GM21576 (cell line): ENCODE measurements around the gene WDR87.
"Not testable (repeated sequence)": the region's sequence is repeated elsewhere in the genome, so short reads cannot be mapped to it uniquely, and the experiment has no call there.

Experiments
- ATAC-seq: cut with Tn5 transposase; IDR thresholded peaks from one replicate; pipeline ENCODE4 v1.9.1; 2021; ENCODE audit warnings: mild to moderate bottlenecking, moderate library complexity; ENCODE audit not compliant: unreplicated experiment

WDR87 gene

GRCh38 chr19:37931881-37932655, 25.7 kb upstream of the WDR87 start:
- ATAC-seq: no peak

- no peak for ATAC-seq
Measured at GRCh38 chr19:37930416-37930815, 24.0 kb upstream of the WDR87 start.

GRCh38 chr19:37929355-37929923, 23.0 kb upstream of the WDR87 start:
- ATAC-seq: no peak

- peak; percentile 48 for ATAC-seq
Measured at GRCh38 chr19:37928527-37929286, 22.3 kb upstream of the WDR87 start.

- no peak for ATAC-seq
Measured at GRCh38 chr19:37926711-37927110, 20.3 kb upstream of the WDR87 start.

GRCh38 chr19:37926255-37926654, 19.9 kb upstream of the WDR87 start:
- ATAC-seq: no peak

GRCh38 chr19:37925212-37925611, 18.8 kb upstream of the WDR87 start:
- ATAC-seq: no peak

GRCh38 chr19:37924573-37924972, 18.2 kb upstream of the WDR87 start:
- not testable (repeated sequence) for ATAC-seq

GRCh38 chr19:37920591-37921450, 14.4 kb upstream of the WDR87 start:
- ATAC-seq: no peak

- peak; percentile 60 for ATAC-seq
Measured at GRCh38 chr19:37914908-37915307, 8.5 kb upstream of the WDR87 start.

GRCh38 chr19:37909661-37910199, 3.3 kb upstream of the WDR87 start:
- ATAC-seq: no peak

GRCh38 chr19:37907735-37908455, 1.5 kb upstream of the WDR87 start:
- no peak for ATAC-seq

- peak; percentile 73 for ATAC-seq
Measured at GRCh38 chr19:37906869-37907734, 708 bp upstream of the WDR87 start, which contains the start of gene SIPA1L3. TSS of gene SIPA1L3 (plus strand) at chr19:37907208. CDS start at chr19:38081566, 174,358 bp downstream.

GRCh38 chr19:37903096-37903495, 3.3 kb downstream of the WDR87 start:
- ATAC-seq: no peak

GRCh38 chr19:37902668-37903067, 3.7 kb downstream of the WDR87 start:
- no peak for ATAC-seq

- ATAC-seq: no peak
Measured at GRCh38 chr19:37899966-37900365, 6.4 kb downstream of the WDR87 start.

GRCh38 chr19:37899453-37899852, 6.9 kb downstream of the WDR87 start:
- ATAC-seq: no peak

GRCh38 chr19:37896180-37896579, 10.2 kb downstream of the WDR87 start:
- ATAC-seq: no peak
